ENCODE data around the gene SOSTDC1. TPM values are rescaled to one million over a fixed set of nuclear protein-coding genes. Genes with fewer than 3 reads are reported as not detected.

Gene SOSTDC1
- 10 to 100 TPM in 1 of 4 donors, 1 to 10 TPM in 3; 1.5 to 23.2 (median 4.0) TPM for total RNA-seq

- Histone ChIP-seq H3K4me3 (peak within 1 kb of the TSS in 3 of 4 donors; percentile 13 to 38 (median 17)), H3K36me3 (no peaks in the 10 kb centered on the region), H3K27me3 (no peaks in the 10 kb centered on the region), H3K4me1 (peaks cover 0 to 12% (median 9%) of the 10 kb centered on the region in 4 donors), H3K27ac (peak within 1 kb of the TSS; percentile 47 to 73 (median 68)), H3K9me3 (no peaks in the 10 kb centered on the region)
- peak; percentile 32 for DNase-seq
- 9 to 28% methylated on average over 10 of the region's 10 CpGs for WGBS, 2 donors (ENCODE audit: low coverage in 1 of 2)
- in situ Hi-C loops (cut with MboI; ENCODE audit: low pct_ligation_motif_present in 1 of 4, low pct_unique_long_range_greater_than_20kb in 1 of 4, low sequenced_read_pairs in 3 of 4): no loop called here
- intact Hi-C loops (cut with DNase I; ENCODE audit: low total_unique reads): no loop called here
- TF ChIP-seq EP300 (IDR thresholded peaks at IDR 0.05; ENCODE audit: low read depth): no peak
- TF ChIP-seq POLR2AphosphoS5 (IDR thresholded peaks at IDR 0.05): peak in 2 of 3 donors; percentile 26 to 32
- TF ChIP-seq POLR2A (IDR thresholded peaks at IDR 0.05): peak; percentile 46
- no peak for TF ChIP-seq CTCF (IDR thresholded peaks at IDR 0.05)
These were observed at the start of gene SOSTDC1 for GRCh38 chr7:16465469-16466361. Gene SOSTDC1, minus strand, starts transcription at chr7:16465738. Its CDS starts 70 bp downstream, at chr7:16465668.

- in situ Hi-C loops (cut with MboI; ENCODE audit: low pct_ligation_motif_present in 1 of 4, low pct_unique_long_range_greater_than_20kb in 1 of 4, low sequenced_read_pairs in 3 of 4): no loop called here
These were observed 49.2 kb upstream of the SOSTDC1 start for GRCh38 chr7:16514729-16515128.

GRCh38 chr7:16514271-16514670, 48.7 kb upstream of the SOSTDC1 start:
- no peaks in the 10 kb centered on the region for H3K9me3 ChIP-seq
- no peaks in the 10 kb centered on the region for H3K4me1 ChIP-seq
- in situ Hi-C loops (cut with MboI; ENCODE audit: low pct_ligation_motif_present in 1 of 4, low pct_unique_long_range_greater_than_20kb in 1 of 4, low sequenced_read_pairs in 3 of 4) (no loop called here), intact Hi-C loops (cut with DNase I; ENCODE audit: low total_unique reads) (no loop called here)
- no peak overlapping the region for H3K27ac ChIP-seq
- no peak overlapping the region for H3K4me3 ChIP-seq
- WGBS, 2 donors (ENCODE audit: low coverage in 1 of 2): 93 to 100% methylated on average over 1 of the region's 1 CpG
- no peak for DNase-seq
- no peaks in the 10 kb centered on the region for H3K27me3 ChIP-seq
- TF ChIP-seq CTCF (IDR thresholded peaks at IDR 0.05): no peak
- no peak for TF ChIP-seq POLR2A (IDR thresholded peaks at IDR 0.05)
- no peak for TF ChIP-seq POLR2AphosphoS5 (IDR thresholded peaks at IDR 0.05)
- no peak for TF ChIP-seq EP300 (IDR thresholded peaks at IDR 0.05; ENCODE audit: low read depth)
- H3K36me3 ChIP-seq: no peaks in the 10 kb centered on the region

More at GRCh38 chr7:16514729-16515128, 49.2 kb upstream of the SOSTDC1 start:
- Histone ChIP-seq H3K4me1 (no peaks in the 10 kb centered on the region), H3K4me3 (no peak overlapping the region), H3K9me3 (no peaks in the 10 kb centered on the region), H3K27ac (no peak overlapping the region), H3K27me3 (no peaks in the 10 kb centered on the region), H3K36me3 (no peaks in the 10 kb centered on the region)
- intact Hi-C loops (cut with DNase I; ENCODE audit: low total_unique reads): no loop called here
- no peak for TF ChIP-seq CTCF (IDR thresholded peaks at IDR 0.05)
- no peak for TF ChIP-seq POLR2A (IDR thresholded peaks at IDR 0.05)
- TF ChIP-seq POLR2AphosphoS5 (IDR thresholded peaks at IDR 0.05): no peak
- TF ChIP-seq EP300 (IDR thresholded peaks at IDR 0.05; ENCODE audit: low read depth): no peak
- no peak for DNase-seq

GRCh38 chr7:16512097-16512496, 46.6 kb upstream of the SOSTDC1 start:
- TF ChIP-seq POLR2A (IDR thresholded peaks at IDR 0.05) (no peak), POLR2AphosphoS5 (IDR thresholded peaks at IDR 0.05) (no peak), EP300 (IDR thresholded peaks at IDR 0.05; ENCODE audit: low read depth) (no peak), CTCF (IDR thresholded peaks at IDR 0.05) (no peak)

More at GRCh38 chr7:16512097-16512496, 46.6 kb upstream of the SOSTDC1 start:
- no peaks in the 10 kb centered on the region for H3K9me3 ChIP-seq
- no peak for DNase-seq
- no peaks in the 10 kb centered on the region for H3K27me3 ChIP-seq
- in situ Hi-C loops (cut with MboI; ENCODE audit: low pct_ligation_motif_present in 1 of 4, low pct_unique_long_range_greater_than_20kb in 1 of 4, low sequenced_read_pairs in 3 of 4) (no loop called here), intact Hi-C loops (cut with DNase I; ENCODE audit: low total_unique reads) (no loop called here)
- 91 to 97% methylated on average over 5 to 7 of the region's 7 CpGs for WGBS, 2 donors (ENCODE audit: low coverage in 1 of 2)
- H3K4me3 ChIP-seq: no peak overlapping the region
- H3K27ac ChIP-seq: no peak overlapping the region
- H3K4me1 ChIP-seq: no peaks in the 10 kb centered on the region
- no peaks in the 10 kb centered on the region for H3K36me3 ChIP-seq

Measured in transverse colon (tissue), 4 donors.